ENCODE results near the gene ARSI.
"Not testable (repeated sequence)": the region's sequence is repeated elsewhere in the genome, so short reads cannot be mapped to it uniquely, and the experiment has no call there.

ARSI gene

DNA sequence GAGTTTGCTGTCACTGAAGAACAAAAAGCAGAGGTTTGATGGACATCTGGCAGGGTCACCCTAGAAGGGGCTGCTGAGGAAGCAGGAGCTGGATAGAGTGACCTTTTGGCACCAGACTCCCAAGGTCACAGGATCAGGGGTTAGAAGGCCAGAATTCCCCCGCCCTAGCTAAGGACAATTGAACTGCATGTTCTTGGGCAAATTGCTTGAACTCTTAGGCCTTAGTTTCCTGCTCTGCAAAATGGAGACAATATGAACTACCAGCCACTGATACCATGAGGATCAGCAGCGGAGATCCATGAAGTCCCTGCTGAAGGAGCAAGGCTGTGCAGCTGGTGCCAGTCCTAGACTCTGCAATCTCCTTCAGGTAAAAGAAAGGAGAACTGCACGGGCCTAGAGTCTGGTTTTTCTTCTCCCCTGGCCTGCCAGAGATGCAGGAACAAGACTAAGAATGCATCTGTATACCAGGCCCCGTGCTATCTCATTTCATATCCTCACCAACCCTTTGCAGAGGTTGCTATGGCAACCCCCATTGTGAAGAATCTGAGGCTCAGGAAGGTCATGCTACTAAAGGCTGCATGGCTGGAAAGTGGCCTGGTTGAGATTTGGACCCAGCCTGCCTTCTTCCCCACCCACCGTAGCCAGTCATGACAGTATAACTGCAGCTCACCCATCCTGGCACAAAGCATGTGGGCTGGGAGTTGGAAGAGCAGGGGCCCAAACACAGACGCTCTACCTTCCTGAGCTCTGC, 46.9 kb downstream of the ARSI start:
- Histone ChIP-seq H3K36me3 (ENCODE audit: insufficient read depth, low read depth, low read length) (no peaks in the 10 kb centered on the region), H3K27ac (ENCODE audit: low read length) (no peak overlapping the region)

DNA sequence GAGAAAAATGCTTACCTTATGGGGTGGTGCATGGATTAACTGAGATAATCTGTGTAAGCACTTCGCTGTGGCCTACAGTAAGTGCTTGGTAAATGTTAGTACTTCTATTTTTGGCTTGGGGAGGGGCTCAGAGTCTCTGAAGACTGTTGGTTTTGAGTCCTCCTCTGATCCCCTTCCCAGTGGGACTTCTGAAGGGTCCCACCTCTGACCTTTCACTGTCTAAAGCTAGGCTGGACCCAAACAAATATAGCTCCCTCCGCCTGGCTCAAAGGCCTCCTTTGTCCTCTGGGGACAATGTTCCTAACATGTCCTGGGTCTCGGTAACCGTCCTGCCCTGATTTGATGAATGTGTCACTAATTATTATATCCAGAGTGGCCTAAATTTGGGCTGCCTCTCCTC, 47.9 kb downstream of the ARSI start:
- H3K4me3 ChIP-seq (ENCODE audit: low read length): no peak overlapping the region
- H3K4me1 ChIP-seq (ENCODE audit: insufficient read depth, low read length): 0 out of 2 replicates have a peak, but pooled peaks cover 4% of the 10 kb centered on the region
- H3K9me3 ChIP-seq (ENCODE audit: insufficient read depth, low read depth, low read length): no peaks in the 10 kb centered on the region
- no peaks in the 10 kb centered on the region for H3K36me3 ChIP-seq (ENCODE audit: insufficient read depth, low read depth, low read length)
- H3K27me3 ChIP-seq (ENCODE audit: insufficient read depth, low read length): no peaks in the 10 kb centered on the region
- H3K9ac ChIP-seq (ENCODE audit: low read depth, low read length): no peak overlapping the region
- H3K27ac ChIP-seq (ENCODE audit: low read length): no peak overlapping the region

More for the DNA sequence above, 46.9 kb downstream of the ARSI start:
- Histone ChIP-seq H3K9ac (ENCODE audit: low read depth, low read length) (no peak overlapping the region), H3K4me1 (ENCODE audit: insufficient read depth, low read length) (0 out of 2 replicates have a peak, but pooled peaks cover 4% of the 10 kb centered on the region), H3K27me3 (ENCODE audit: insufficient read depth, low read length) (no peaks in the 10 kb centered on the region), H3K4me3 (ENCODE audit: low read length) (no peak overlapping the region), H3K9me3 (ENCODE audit: insufficient read depth, low read depth, low read length) (no peaks in the 10 kb centered on the region)

DNA sequence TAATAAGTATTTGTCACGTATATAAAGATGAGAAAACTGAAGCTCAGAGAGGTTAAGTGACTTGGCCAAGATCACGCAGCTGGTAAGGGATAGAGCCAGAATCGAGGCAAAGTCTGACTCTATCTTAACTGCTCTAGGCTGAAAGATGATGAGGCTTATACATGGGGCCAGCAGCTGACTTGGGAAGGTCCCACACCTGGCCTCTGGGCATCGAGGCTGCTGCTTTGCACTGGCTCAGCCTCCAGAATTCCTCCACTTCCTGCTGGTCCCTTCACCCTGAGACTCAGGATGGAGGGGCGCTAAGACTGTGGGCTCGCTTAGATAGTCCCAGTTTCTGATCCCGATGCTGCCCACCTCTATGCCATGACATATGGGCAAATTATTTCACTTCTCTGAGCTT, 48.3 kb downstream of the ARSI start:
- no peak overlapping the region for H3K4me3 ChIP-seq (ENCODE audit: low read length)
- no peak overlapping the region for H3K27ac ChIP-seq (ENCODE audit: low read length)
- 0 out of 2 replicates have a peak, but pooled peaks cover 4% of the 10 kb centered on the region for H3K4me1 ChIP-seq (ENCODE audit: insufficient read depth, low read length)
- H3K9ac ChIP-seq (ENCODE audit: low read depth, low read length): no peak overlapping the region
- no peaks in the 10 kb centered on the region for H3K9me3 ChIP-seq (ENCODE audit: insufficient read depth, low read depth, low read length)
- no peaks in the 10 kb centered on the region for H3K27me3 ChIP-seq (ENCODE audit: insufficient read depth, low read length)
- H3K36me3 ChIP-seq (ENCODE audit: insufficient read depth, low read depth, low read length): no peaks in the 10 kb centered on the region

DNA sequence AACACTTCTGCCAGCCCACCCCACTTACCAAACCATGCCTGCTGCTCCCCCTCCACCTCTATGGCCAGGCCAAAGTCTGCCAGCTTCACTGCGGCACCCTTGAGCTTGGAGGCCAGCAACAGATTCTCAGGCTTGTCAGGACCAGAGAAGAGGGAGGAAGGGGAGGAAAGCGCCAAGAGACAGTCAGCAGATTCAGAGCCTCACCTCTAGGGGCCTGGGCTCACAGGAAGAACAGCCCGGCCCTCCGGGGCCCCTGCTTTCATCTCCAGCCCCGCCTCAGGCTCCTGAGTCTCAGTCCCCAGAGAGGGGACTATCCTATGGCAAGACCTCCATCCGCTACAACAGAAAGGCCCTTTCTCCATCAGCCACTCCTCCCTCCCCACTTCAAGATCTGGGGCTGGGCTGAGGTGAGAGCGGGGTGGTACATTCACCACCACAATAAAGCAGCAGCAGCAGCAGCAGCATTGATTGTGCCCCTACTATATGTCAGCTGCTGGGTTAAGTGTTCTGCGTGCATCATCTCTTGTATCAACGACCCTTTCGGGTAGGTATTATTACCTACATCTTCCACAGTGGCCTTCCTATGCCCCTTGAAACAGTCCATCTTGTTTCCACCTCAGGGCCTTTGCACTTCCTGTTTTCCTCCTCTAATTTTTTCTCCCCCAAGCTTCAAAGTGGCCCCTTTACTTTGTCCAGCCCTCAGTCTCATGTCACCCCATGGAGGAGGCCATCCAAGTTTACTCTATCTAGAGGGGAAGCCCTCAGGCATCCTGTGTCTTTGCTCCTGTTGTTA, 49.1 kb downstream of the ARSI start:
- Histone ChIP-seq H3K27me3 (ENCODE audit: insufficient read depth, low read length) (no peaks in the 10 kb centered on the region), H3K36me3 (ENCODE audit: insufficient read depth, low read depth, low read length) (no peaks in the 10 kb centered on the region), H3K9ac (ENCODE audit: low read depth, low read length) (no peak overlapping the region), H3K9me3 (ENCODE audit: insufficient read depth, low read depth, low read length) (no peaks in the 10 kb centered on the region), H3K4me1 (ENCODE audit: insufficient read depth, low read length) (0 out of 2 replicates have a peak, but pooled peaks cover 4% of the 10 kb centered on the region), H3K27ac (ENCODE audit: low read length) (no peak overlapping the region), H3K4me3 (ENCODE audit: low read length) (no peak overlapping the region)

DNA sequence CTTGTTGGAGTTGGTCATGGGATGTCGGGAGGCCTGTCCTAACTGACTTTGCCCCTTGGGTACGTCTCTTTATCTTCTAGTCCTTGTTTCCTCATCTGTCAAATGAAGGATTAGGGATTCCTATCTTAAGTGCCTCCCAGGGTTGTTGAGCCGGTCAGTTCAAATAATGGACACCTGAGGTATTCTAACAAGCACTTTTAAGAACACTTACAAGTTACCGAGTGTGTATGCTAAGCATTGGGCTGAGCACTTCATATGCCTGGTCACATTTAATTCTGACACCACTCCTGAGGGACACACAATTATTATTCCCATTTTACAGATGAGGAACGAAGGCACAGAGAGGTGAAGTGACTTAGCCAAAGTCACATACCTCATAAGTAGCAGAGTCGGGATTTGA, 50.2 kb downstream of the ARSI start:
- Histone ChIP-seq H3K4me1 (ENCODE audit: insufficient read depth, low read length) (0 out of 2 replicates have a peak, but pooled peaks cover 4% of the 10 kb centered on the region), H3K9me3 (ENCODE audit: insufficient read depth, low read depth, low read length) (no peaks in the 10 kb centered on the region), H3K36me3 (ENCODE audit: insufficient read depth, low read depth, low read length) (no peaks in the 10 kb centered on the region)

DNA sequence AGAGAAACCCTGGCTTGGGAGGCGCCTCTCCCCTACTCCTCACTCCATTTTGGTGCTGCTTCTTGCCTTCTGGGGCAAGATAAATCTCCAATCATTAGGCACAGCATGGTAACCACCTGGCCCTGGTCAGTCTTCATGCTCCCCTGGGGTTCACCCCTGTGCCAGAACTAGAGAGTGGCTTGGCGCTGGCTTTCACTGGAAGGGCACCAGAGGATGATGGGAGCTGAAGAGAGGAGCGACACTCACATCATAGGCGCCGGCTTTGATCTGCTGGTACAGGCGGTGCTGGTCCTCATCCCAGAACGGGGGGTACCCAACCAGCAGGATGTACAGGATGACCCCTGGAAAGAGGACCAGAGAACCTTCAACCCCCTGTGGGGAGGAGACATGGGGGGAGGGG, 51.2 kb downstream of the ARSI start:
- Histone ChIP-seq H3K27ac (ENCODE audit: low read length) (no peak overlapping the region), H3K9ac (ENCODE audit: low read depth, low read length) (no peak overlapping the region), H3K27me3 (ENCODE audit: insufficient read depth, low read length) (no peaks in the 10 kb centered on the region), H3K4me3 (ENCODE audit: low read length) (no peak overlapping the region), H3K9me3 (ENCODE audit: insufficient read depth, low read depth, low read length) (no peaks in the 10 kb centered on the region), H3K36me3 (ENCODE audit: insufficient read depth, low read depth, low read length) (no peaks in the 10 kb centered on the region), H3K4me1 (ENCODE audit: insufficient read depth, low read length) (0 out of 2 replicates have a peak, but pooled peaks cover 4% of the 10 kb centered on the region)

More for the DNA sequence above, 50.2 kb downstream of the ARSI start:
- Histone ChIP-seq H3K4me3 (ENCODE audit: low read length) (no peak overlapping the region), H3K27ac (ENCODE audit: low read length) (no peak overlapping the region), H3K9ac (ENCODE audit: low read depth, low read length) (no peak overlapping the region), H3K27me3 (ENCODE audit: insufficient read depth, low read length) (no peaks in the 10 kb centered on the region)

DNA sequence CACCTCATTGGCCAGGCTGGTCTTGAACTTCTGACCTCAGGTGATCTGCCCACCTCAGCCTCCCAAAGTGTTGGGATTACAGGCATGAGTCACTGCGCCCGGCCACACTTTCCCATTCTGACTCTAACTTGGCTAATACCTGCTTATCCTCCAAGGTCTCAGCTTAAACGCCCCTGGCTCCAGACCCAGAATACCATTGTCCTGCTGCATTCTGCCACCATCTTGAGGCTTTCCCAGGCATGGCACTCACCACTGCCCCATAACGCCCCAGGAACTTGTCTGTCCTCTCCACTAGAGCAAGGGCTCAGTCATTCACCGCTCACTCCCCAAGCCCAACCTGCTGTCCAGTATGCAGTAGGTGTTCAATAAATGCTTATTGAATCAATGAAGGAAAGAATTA, 53.0 kb downstream of the ARSI start:
- no peaks in the 10 kb centered on the region for H3K9me3 ChIP-seq (ENCODE audit: insufficient read depth, low read depth, low read length)
- no peak overlapping the region for H3K27ac ChIP-seq (ENCODE audit: low read length)

DNA sequence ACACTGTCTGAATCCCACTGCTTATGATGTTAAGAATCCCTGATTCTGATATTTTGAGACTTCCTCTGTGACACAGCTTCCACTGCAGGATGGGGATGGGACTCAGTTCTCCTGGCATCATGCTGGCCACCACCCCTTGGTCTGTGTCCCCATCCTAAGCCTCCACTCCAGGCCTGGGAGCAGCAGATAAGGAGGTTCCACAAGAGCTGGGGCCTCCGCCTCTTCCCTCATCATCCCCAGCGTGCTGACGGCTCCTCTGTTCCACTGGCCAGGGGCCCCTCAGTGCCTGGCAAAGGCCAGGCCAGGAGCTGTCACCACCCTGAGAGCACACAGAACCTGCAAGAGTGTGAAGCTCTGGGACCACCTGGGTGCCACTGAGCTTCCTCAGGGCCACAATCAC, 53.8 kb downstream of the ARSI start:
- no peaks in the 10 kb centered on the region for H3K9me3 ChIP-seq (ENCODE audit: insufficient read depth, low read depth, low read length)
- H3K27ac ChIP-seq (ENCODE audit: low read length): no peak overlapping the region
- no peaks in the 10 kb centered on the region for H3K4me1 ChIP-seq (ENCODE audit: insufficient read depth, low read length)
- H3K9ac ChIP-seq (ENCODE audit: low read depth, low read length): no peak overlapping the region
- H3K4me3 ChIP-seq (ENCODE audit: low read length): no peak overlapping the region
- H3K36me3 ChIP-seq (ENCODE audit: insufficient read depth, low read depth, low read length): no peaks in the 10 kb centered on the region
- no peaks in the 10 kb centered on the region; the same call in 1 of the 2 replicates for H3K27me3 ChIP-seq (ENCODE audit: insufficient read depth, low read length)

More for the DNA sequence above, 53.0 kb downstream of the ARSI start:
- Histone ChIP-seq H3K36me3 (ENCODE audit: insufficient read depth, low read depth, low read length) (no peaks in the 10 kb centered on the region), H3K27me3 (ENCODE audit: insufficient read depth, low read length) (no peaks in the 10 kb centered on the region), H3K4me1 (ENCODE audit: insufficient read depth, low read length) (no peaks in the 10 kb centered on the region), H3K9ac (ENCODE audit: low read depth, low read length) (no peak overlapping the region), H3K4me3 (ENCODE audit: low read length) (no peak overlapping the region)

DNA sequence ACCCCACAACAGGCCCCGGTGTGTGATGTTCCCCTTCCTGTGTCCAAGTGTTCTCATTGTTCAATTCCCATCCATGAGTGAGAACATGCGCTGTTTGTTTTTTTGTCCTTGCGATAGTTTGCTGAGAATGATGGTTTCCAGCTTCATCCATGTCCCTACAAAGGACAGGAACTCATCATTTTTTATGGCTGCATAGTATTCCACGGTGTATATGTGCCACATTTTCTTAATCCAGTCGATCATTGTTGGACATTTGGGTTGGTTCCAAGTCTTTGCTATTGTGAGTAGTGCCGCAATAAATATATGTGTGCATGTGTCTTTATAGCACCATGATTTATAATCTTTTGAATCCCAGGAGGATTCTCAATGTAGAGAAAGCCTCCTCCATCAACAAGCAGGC, 54.2 kb downstream of the ARSI start:
- H3K36me3 ChIP-seq (ENCODE audit: insufficient read depth, low read depth, low read length); H3K27me3 ChIP-seq (ENCODE audit: insufficient read depth, low read length); H3K4me1 ChIP-seq (ENCODE audit: insufficient read depth, low read length); H3K27ac ChIP-seq (ENCODE audit: low read length); H3K9me3 ChIP-seq (ENCODE audit: insufficient read depth, low read depth, low read length); H3K4me3 ChIP-seq (ENCODE audit: low read length); H3K9ac ChIP-seq (ENCODE audit: low read depth, low read length): not testable (repeated sequence)

DNA sequence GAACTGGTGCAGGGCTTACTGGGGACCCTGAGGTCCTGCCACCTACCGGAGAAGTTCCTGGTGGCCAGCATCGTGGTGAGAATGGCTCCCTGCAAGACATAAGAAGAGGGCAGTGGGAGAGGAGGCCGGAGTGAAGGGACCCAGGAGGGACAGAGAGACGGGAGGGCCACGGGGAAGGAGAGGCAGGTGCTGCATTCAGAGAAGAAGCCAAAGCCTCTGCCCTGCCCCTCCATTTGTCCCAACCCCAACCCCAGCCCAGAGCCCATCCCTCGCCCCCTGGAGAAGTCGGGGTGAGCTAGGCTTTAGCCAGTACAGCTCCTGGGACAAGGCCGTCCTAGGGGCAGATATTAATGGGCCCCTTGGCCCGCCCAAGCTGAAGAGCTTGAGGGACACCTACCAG, 55.0 kb downstream of the ARSI start:
- H3K9me3 ChIP-seq (ENCODE audit: insufficient read depth, low read depth, low read length): no peaks in the 10 kb centered on the region
- no peak overlapping the region for H3K4me3 ChIP-seq (ENCODE audit: low read length)
- H3K27me3 ChIP-seq (ENCODE audit: insufficient read depth, low read length): no peaks in the 10 kb centered on the region; the same call in 1 of the 2 replicates
- no peak overlapping the region for H3K9ac ChIP-seq (ENCODE audit: low read depth, low read length)
- no peak overlapping the region for H3K27ac ChIP-seq (ENCODE audit: low read length)
- H3K36me3 ChIP-seq (ENCODE audit: insufficient read depth, low read depth, low read length): no peaks in the 10 kb centered on the region
- H3K4me1 ChIP-seq (ENCODE audit: insufficient read depth, low read length): no peaks in the 10 kb centered on the region

DNA sequence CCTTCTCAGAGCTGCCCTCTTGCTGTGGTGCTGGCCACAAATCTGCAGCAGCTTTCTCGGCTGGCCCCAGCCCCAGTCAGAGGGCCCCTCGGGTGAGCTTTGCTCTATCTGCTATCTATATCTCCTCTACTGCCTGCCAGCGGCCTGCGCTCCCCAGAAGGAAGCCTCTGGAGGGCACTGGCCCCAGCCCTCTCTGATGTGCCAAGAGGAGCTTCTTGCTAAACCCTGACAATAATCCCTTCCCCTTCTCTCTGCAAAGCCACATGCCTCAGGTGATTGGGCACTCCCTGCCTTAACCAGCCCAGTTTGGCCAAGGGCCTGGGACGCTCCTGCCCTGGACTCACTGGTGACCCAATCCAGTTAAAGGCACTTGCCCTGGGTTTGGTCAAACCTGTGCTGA, 55.9 kb downstream of the ARSI start:
- Histone ChIP-seq H3K36me3 (ENCODE audit: insufficient read depth, low read depth, low read length) (no peaks in the 10 kb centered on the region), H3K27ac (ENCODE audit: low read length) (no peak overlapping the region), H3K4me3 (ENCODE audit: low read length) (no peak overlapping the region), H3K27me3 (ENCODE audit: insufficient read depth, low read length) (no peaks in the 10 kb centered on the region; the same call in 1 of the 2 replicates), H3K9me3 (ENCODE audit: insufficient read depth, low read depth, low read length) (no peaks in the 10 kb centered on the region), H3K4me1 (ENCODE audit: insufficient read depth, low read length) (no peaks in the 10 kb centered on the region), H3K9ac (ENCODE audit: low read depth, low read length) (no peak overlapping the region)

DNA sequence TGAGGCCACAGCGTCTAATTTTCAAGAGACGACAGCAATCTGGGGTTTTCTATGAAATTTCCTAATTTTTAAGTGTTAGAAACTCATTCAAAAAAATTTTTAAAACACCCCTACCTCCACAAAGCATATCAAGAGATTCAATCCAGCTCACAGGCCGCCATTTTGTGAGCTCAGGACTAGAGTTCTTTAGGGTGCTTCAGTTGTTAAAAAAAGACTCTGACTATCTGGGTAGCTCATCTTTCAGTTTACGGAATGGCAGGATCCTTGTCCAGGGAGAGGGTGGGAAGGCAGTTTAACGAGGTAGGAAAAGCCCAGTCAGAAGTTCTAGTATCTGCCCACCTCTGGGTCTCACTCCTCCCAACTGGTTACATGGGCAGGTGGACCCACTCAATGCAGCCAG, 56.3 kb downstream of the ARSI start:
- Histone ChIP-seq H3K36me3 (ENCODE audit: insufficient read depth, low read depth, low read length) (no peaks in the 10 kb centered on the region), H3K9ac (ENCODE audit: low read depth, low read length) (no peak overlapping the region), H3K9me3 (ENCODE audit: insufficient read depth, low read depth, low read length) (no peaks in the 10 kb centered on the region), H3K27me3 (ENCODE audit: insufficient read depth, low read length) (no peaks in the 10 kb centered on the region; the same call in 1 of the 2 replicates), H3K4me3 (ENCODE audit: low read length) (no peak overlapping the region), H3K4me1 (ENCODE audit: insufficient read depth, low read length) (no peaks in the 10 kb centered on the region), H3K27ac (ENCODE audit: low read length) (no peak overlapping the region)
